ENCODE data around the gene CDRT15. TPM values are rescaled to one million over a fixed set of nuclear protein-coding genes. Genes with fewer than 3 reads are reported as not detected.

Gene CDRT15
- total RNA-seq, 1 experiment from 2014 or later: not detected

DNA sequence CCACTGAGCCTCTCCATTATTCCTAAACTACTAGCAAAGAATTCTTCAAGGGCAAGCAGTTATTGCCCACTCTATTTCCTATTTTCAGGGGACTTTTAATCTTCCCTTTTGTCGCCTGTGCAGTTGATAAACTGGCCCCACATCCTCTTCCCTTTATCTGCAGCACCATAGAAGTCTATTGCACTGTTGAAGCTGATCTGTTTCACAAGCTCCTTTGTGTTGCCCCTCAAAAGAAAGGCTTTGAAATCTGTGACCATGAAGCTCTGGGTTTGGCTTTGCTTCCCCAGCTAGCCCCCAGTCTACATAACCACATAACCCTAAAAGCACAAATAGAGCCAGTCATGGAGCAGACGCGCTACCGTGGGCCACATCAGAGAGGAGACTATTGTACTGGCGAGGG lies 37.1 kb downstream of the CDRT15 start (continued):
- TF ChIP-seq GTF2I (CRISPR knock-in tag; conservative IDR thresholded peaks at IDR 0.05) (no peak), FOXJ3 (CRISPR knock-in tag; IDR thresholded peaks at IDR 0.05; ENCODE audit: borderline replicate concordance) (no peak), MYBL2 (CRISPR knock-in tag; IDR thresholded peaks at IDR 0.05) (no peak)
- TF ChIP-seq, protein P1, sequence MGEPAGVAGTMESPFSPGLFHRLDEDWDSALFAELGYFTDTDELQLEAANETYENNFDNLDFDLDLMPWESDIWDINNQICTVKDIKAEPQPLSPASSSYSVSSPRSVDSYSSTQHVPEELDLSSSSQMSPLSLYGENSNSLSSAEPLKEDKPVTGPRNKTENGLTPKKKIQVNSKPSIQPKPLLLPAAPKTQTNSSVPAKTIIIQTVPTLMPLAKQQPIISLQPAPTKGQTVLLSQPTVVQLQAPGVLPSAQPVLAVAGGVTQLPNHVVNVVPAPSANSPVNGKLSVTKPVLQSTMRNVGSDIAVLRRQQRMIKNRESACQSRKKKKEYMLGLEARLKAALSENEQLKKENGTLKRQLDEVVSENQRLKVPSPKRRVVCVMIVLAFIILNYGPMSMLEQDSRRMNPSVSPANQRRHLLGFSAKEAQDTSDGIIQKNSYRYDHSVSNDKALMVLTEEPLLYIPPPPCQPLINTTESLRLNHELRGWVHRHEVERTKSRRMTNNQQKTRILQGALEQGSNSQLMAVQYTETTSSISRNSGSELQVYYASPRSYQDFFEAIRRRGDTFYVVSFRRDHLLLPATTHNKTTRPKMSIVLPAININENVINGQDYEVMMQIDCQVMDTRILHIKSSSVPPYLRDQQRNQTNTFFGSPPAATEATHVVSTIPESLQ (CRISPR knock-in tag; IDR thresholded peaks at IDR 0.05): no peak

DNA sequence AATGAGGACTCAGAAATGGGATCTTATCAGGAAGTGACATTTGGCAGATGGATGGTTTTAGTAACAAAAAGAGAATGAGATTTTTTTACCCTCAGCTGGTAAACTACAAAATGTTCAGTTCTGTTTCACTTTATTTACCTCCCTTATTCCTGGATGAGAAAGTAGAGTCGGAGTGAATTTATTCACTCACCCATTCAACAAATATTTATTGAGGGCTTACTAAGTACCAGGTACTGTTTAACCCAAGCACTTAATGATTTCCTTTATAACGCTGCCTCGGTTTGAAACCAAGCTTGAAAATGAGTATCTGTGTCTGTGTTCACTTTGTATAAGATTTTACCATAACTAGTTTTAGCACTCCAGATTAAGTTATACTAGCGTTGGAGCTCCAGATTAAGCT lies 38.1 kb downstream of the CDRT15 start:
- Mint-ChIP-seq H3K4me1 (peaks cover 17% of the 10 kb centered on the region), H3K27me3 (ENCODE audit: low read depth) (no peaks in the 10 kb centered on the region), H3K4me3 (no peak overlapping the region), H3K27ac (peak overlapping the region; percentile 17; the same call in 1 of the 2 replicates), H3K36me3 (no peaks in the 10 kb centered on the region), H3K9me3 (no peaks in the 10 kb centered on the region)
- POLR2A ChIA-PET: interaction anchor here (0.7 kb wide), 2 partner anchors 24 to 102 kb away, joined by 3 read pairs; partner anchors contain the start of gene HS3ST3B1
- TF ChIP-seq, protein P2, sequence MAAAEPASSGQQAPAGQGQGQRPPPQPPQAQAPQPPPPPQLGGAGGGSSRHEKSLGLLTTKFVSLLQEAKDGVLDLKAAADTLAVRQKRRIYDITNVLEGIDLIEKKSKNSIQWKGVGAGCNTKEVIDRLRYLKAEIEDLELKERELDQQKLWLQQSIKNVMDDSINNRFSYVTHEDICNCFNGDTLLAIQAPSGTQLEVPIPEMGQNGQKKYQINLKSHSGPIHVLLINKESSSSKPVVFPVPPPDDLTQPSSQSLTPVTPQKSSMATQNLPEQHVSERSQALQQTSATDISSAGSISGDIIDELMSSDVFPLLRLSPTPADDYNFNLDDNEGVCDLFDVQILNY (CRISPR knock-in tag; IDR thresholded peaks at IDR 0.05): no peak
- TF ChIP-seq CREB1 (CRISPR knock-in tag; IDR thresholded peaks at IDR 0.05) (no peak), GRHL2 (CRISPR knock-in tag; IDR thresholded peaks at IDR 0.05; ENCODE audit: insufficient replicate concordance, severe bottlenecking) (no peak), GABPB1 (CRISPR knock-in tag; IDR thresholded peaks at IDR 0.05) (no peak), FOXP1 (CRISPR knock-in tag; IDR thresholded peaks at IDR 0.05; ENCODE audit: borderline replicate concordance) (no peak), CREM (CRISPR knock-in tag; IDR thresholded peaks at IDR 0.05) (no peak), FOXJ3 (CRISPR knock-in tag; IDR thresholded peaks at IDR 0.05; ENCODE audit: borderline replicate concordance) (no peak), NFE2L1 (CRISPR knock-in tag; IDR thresholded peaks at IDR 0.05) (no peak)
- TF ChIP-seq, protein P3, sequence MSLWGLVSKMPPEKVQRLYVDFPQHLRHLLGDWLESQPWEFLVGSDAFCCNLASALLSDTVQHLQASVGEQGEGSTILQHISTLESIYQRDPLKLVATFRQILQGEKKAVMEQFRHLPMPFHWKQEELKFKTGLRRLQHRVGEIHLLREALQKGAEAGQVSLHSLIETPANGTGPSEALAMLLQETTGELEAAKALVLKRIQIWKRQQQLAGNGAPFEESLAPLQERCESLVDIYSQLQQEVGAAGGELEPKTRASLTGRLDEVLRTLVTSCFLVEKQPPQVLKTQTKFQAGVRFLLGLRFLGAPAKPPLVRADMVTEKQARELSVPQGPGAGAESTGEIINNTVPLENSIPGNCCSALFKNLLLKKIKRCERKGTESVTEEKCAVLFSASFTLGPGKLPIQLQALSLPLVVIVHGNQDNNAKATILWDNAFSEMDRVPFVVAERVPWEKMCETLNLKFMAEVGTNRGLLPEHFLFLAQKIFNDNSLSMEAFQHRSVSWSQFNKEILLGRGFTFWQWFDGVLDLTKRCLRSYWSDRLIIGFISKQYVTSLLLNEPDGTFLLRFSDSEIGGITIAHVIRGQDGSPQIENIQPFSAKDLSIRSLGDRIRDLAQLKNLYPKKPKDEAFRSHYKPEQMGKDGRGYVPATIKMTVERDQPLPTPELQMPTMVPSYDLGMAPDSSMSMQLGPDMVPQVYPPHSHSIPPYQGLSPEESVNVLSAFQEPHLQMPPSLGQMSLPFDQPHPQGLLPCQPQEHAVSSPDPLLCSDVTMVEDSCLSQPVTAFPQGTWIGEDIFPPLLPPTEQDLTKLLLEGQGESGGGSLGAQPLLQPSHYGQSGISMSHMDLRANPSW (CRISPR knock-in tag; conservative IDR thresholded peaks at IDR 0.05; ENCODE audit: low read depth): no peak
- TF ChIP-seq, protein P4, sequence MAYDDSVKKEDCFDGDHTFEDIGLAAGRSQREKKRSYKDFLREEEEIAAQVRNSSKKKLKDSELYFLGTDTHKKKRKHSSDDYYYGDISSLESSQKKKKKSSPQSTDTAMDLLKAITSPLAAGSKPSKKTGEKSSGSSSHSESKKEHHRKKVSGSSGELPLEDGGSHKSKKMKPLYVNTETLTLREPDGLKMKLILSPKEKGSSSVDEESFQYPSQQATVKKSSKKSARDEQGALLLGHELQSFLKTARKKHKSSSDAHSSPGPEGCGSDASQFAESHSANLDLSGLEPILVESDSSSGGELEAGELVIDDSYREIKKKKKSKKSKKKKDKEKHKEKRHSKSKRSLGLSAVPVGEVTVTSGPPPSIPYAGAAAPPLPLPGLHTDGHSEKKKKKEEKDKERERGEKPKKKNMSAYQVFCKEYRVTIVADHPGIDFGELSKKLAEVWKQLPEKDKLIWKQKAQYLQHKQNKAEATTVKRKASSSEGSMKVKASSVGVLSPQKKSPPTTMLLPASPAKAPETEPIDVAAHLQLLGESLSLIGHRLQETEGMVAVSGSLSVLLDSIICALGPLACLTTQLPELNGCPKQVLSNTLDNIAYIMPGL (CRISPR knock-in tag; IDR thresholded peaks at IDR 0.05): no peak
- TF ChIP-seq, protein P5, sequence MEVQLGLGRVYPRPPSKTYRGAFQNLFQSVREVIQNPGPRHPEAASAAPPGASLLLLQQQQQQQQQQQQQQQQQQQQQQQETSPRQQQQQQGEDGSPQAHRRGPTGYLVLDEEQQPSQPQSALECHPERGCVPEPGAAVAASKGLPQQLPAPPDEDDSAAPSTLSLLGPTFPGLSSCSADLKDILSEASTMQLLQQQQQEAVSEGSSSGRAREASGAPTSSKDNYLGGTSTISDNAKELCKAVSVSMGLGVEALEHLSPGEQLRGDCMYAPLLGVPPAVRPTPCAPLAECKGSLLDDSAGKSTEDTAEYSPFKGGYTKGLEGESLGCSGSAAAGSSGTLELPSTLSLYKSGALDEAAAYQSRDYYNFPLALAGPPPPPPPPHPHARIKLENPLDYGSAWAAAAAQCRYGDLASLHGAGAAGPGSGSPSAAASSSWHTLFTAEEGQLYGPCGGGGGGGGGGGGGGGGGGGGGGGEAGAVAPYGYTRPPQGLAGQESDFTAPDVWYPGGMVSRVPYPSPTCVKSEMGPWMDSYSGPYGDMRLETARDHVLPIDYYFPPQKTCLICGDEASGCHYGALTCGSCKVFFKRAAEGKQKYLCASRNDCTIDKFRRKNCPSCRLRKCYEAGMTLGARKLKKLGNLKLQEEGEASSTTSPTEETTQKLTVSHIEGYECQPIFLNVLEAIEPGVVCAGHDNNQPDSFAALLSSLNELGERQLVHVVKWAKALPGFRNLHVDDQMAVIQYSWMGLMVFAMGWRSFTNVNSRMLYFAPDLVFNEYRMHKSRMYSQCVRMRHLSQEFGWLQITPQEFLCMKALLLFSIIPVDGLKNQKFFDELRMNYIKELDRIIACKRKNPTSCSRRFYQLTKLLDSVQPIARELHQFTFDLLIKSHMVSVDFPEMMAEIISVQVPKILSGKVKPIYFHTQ (CRISPR knock-in tag; IDR thresholded peaks at IDR 0.05): no peak
- TF ChIP-seq, protein P6, sequence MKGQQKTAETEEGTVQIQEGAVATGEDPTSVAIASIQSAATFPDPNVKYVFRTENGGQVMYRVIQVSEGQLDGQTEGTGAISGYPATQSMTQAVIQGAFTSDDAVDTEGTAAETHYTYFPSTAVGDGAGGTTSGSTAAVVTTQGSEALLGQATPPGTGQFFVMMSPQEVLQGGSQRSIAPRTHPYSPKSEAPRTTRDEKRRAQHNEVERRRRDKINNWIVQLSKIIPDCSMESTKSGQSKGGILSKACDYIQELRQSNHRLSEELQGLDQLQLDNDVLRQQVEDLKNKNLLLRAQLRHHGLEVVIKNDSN (CRISPR knock-in tag; IDR thresholded peaks at IDR 0.05): no peak
- TF ChIP-seq, protein P7, sequence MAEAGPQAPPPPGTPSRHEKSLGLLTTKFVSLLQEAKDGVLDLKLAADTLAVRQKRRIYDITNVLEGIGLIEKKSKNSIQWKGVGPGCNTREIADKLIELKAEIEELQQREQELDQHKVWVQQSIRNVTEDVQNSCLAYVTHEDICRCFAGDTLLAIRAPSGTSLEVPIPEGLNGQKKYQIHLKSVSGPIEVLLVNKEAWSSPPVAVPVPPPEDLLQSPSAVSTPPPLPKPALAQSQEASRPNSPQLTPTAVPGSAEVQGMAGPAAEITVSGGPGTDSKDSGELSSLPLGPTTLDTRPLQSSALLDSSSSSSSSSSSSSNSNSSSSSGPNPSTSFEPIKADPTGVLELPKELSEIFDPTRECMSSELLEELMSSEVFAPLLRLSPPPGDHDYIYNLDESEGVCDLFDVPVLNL (CRISPR knock-in tag; IDR thresholded peaks at IDR 0.05; ENCODE audit: borderline replicate concordance, low read depth): no peak
- TF ChIP-seq, protein P8, sequence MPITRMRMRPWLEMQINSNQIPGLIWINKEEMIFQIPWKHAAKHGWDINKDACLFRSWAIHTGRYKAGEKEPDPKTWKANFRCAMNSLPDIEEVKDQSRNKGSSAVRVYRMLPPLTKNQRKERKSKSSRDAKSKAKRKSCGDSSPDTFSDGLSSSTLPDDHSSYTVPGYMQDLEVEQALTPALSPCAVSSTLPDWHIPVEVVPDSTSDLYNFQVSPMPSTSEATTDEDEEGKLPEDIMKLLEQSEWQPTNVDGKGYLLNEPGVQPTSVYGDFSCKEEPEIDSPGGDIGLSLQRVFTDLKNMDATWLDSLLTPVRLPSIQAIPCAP (CRISPR knock-in tag; IDR thresholded peaks at IDR 0.05): no peak
- TF ChIP-seq, protein P9, sequence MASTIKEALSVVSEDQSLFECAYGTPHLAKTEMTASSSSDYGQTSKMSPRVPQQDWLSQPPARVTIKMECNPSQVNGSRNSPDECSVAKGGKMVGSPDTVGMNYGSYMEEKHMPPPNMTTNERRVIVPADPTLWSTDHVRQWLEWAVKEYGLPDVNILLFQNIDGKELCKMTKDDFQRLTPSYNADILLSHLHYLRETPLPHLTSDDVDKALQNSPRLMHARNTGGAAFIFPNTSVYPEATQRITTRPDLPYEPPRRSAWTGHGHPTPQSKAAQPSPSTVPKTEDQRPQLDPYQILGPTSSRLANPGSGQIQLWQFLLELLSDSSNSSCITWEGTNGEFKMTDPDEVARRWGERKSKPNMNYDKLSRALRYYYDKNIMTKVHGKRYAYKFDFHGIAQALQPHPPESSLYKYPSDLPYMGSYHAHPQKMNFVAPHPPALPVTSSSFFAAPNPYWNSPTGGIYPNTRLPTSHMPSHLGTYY (CRISPR knock-in tag; IDR thresholded peaks at IDR 0.05): no peak
- DNase-seq (ENCODE audit: low spot score): no peak
- CTCF ChIA-PET: interaction anchor here (0.7 to 1.2 kb wide), 2 partner anchors 14 to 42 kb away, joined by 3 read pairs; no protein-coding TSS in a partner anchor
- ATAC-seq: no peak

Data from WTC11 (cell line).